ENCODE results near the gene TPM4.

Gene TPM4

GRCh38 chr19:16134510-16134909 lies 58.2 kb downstream of the TPM4 start:
- DNase-seq = no peak

- no peak for DNase-seq
Observed at GRCh38 chr19:16135430-16136127, 59.3 kb downstream of the TPM4 start.

- DNase-seq = no peak
Observed at GRCh38 chr19:16136185-16136999, 60.1 kb downstream of the TPM4 start.

GRCh38 chr19:16139752-16140151 lies 63.5 kb downstream of the TPM4 start:
- no peak for DNase-seq

GRCh38 chr19:16141043-16141442 lies 64.7 kb downstream of the TPM4 start:
- no peak for DNase-seq

GRCh38 chr19:16142032-16142580 lies 65.8 kb downstream of the TPM4 start:
- no peak for DNase-seq

GRCh38 chr19:16143399-16144215 lies 67.3 kb downstream of the TPM4 start, which contains the start of gene HSH2D:
TSS of gene HSH2D (plus strand) at chr19:16143685. CDS start at chr19:16148751, 5,066 bp downstream.
- DNase-seq = no peak

- no peak for DNase-seq
Observed at GRCh38 chr19:16144216-16144581, 67.9 kb downstream of the TPM4 start.

GRCh38 chr19:16146112-16146511 lies 69.8 kb downstream of the TPM4 start:
- no peak for DNase-seq

- DNase-seq = no peak
Observed at GRCh38 chr19:16148443-16149229, 72.3 kb downstream of the TPM4 start.
